ENCODE measurements around the gene CHST8.
A peak's percentile ranks its signal among the peaks of the same experiment; 100 is the strongest.

The CHST8 gene

DNA sequence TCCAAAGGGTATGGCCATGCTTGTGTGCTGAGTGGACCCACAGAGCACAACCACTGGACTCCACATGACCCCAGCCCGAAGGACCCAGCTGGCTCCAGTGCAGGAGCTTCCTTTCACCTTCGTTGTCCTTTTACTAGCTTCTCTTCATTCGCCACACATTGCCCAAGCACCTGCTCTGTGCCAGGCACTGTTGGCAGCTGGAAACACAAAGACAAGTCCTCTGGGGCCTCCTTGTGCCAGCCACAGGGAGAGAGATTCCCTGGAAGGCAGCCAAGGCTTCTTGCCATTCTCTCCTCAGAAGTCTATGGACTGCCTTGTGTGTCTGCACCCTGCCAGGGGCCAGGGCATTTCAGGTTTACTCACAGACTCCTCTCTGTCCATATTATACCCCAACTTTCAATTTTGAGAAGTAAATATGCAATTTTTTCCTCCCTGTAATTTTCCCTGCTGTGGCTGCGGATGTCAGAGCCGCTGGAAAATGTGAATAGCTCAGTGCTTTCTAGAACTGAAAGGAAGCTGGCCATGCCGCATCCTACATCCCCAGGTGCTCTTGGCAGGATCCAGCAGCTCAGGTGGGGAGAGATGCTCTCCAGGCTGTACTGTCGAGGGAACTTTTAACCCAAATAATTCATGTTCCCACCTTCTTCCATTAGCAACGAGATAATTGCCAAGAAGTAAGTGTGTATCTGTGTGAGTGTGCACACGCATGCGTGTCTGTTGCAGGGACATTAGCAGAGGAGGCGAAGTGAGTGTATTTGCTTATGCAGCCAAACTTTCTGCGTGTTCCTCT is 57.2 kb downstream of the CHST8 start:
- TF ChIP-seq HDGF (IDR thresholded peaks at IDR 0.05; ENCODE audit: borderline replicate concordance) (no peak), ZNF384 (IDR thresholded peaks at IDR 0.05) (no peak), FOXM1 (IDR thresholded peaks at IDR 0.05; ENCODE audit: borderline replicate concordance) (no peak), BHLHE40 (IDR thresholded peaks at IDR 0.05; ENCODE audit: borderline replicate concordance) (no peak), L3MBTL2 (conservative IDR thresholded peaks at IDR 0.05) (no peak), ELF4 (IDR thresholded peaks at IDR 0.05) (no peak), LEF1 (IDR thresholded peaks at IDR 0.05; ENCODE audit: borderline replicate concordance) (no peak), SP1 (IDR thresholded peaks at IDR 0.05) (no peak), CTBP1 (IDR thresholded peaks at IDR 0.05; ENCODE audit: borderline replicate concordance) (no peak), SUZ12 (IDR thresholded peaks at IDR 0.05) (no peak), FOXA1 (IDR thresholded peaks at IDR 0.05) (no peak), NFRKB (IDR thresholded peaks at IDR 0.05) (no peak), ARNT (IDR thresholded peaks at IDR 0.05) (no peak), TARDBP (IDR thresholded peaks at IDR 0.05) (no peak), FOXK2 (IDR thresholded peaks at IDR 0.05) (no peak)
- TF ChIP-seq, protein P1, sequence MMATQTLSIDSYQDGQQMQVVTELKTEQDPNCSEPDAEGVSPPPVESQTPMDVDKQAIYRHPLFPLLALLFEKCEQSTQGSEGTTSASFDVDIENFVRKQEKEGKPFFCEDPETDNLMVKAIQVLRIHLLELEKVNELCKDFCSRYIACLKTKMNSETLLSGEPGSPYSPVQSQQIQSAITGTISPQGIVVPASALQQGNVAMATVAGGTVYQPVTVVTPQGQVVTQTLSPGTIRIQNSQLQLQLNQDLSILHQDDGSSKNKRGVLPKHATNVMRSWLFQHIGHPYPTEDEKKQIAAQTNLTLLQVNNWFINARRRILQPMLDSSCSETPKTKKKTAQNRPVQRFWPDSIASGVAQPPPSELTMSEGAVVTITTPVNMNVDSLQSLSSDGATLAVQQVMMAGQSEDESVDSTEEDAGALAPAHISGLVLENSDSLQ (IDR thresholded peaks at IDR 0.05) = no peak
- no peak for DNase-seq (ENCODE audit: extremely low spot score)
- CTCF ChIA-PET = no interaction called here
- POLR2A ChIA-PET = interaction anchor here (0.6 kb wide), 1 partner anchor 13 kb away, joined by 3 read pairs; no protein-coding TSS in a partner anchor

DNA sequence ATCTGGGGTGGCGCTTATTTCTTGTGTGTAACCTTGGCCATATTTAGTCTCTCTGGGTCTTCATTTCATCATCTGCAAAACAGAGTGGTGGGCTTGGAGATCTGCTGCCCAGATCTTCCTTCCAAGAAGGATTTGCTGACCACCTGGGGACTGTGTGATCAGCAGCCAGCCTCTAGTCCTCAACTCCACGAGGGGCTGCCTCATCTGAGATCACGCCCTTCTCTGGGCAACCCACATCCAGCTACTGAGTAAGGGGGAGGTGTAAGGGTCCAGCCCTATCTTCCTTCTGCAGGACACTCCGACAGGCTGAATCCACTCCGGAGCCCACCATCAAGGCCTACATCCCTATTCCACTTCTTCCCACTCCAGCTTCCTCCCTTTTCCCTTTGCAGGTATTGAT is 57.9 kb downstream of the CHST8 start:
- TF ChIP-seq BHLHE40 (IDR thresholded peaks at IDR 0.05; ENCODE audit: borderline replicate concordance) (no peak), FOXA1 (IDR thresholded peaks at IDR 0.05) (no peak), FOXM1 (IDR thresholded peaks at IDR 0.05; ENCODE audit: borderline replicate concordance) (no peak), ZNF384 (IDR thresholded peaks at IDR 0.05) (no peak), HDGF (IDR thresholded peaks at IDR 0.05; ENCODE audit: borderline replicate concordance) (no peak), ARNT (IDR thresholded peaks at IDR 0.05) (no peak), ELF4 (IDR thresholded peaks at IDR 0.05) (no peak), CTBP1 (IDR thresholded peaks at IDR 0.05; ENCODE audit: borderline replicate concordance) (no peak), NFRKB (IDR thresholded peaks at IDR 0.05) (no peak), SUZ12 (IDR thresholded peaks at IDR 0.05) (no peak), L3MBTL2 (conservative IDR thresholded peaks at IDR 0.05) (no peak), LEF1 (IDR thresholded peaks at IDR 0.05; ENCODE audit: borderline replicate concordance) (no peak), FOXK2 (IDR thresholded peaks at IDR 0.05) (no peak)
- DNase-seq (ENCODE audit: extremely low spot score) = no peak
- ChIA-PET POLR2A (no interaction called here), CTCF (no interaction called here)

DNA sequence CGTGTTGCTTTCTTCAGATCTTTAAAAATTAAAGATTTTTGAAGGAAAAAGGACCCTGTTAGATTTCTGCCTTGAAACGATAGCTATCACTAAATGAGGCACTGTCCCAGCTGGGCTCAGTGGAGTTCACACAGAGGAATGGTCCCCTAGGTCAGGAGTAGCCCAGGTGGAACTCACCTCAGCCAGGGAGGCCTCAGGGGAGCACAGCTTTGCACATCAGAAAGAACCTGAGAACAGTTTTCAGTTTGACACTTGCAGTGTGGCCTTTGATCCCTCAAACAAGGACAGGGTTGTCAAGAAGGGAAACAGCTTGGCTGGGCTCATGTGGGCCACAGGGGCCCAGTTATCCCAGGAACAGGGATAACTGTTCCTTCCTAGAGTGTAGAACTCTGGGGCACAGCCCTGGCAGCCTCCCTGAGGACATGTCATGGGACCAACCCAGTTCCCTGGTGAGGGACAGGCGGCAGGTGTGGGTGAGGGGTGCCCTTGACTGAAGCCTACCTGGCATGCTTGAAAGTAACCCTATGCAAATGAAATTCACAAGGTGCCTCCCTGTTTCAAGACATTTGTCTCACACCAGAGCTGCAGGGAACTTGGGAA is 59.4 kb downstream of the CHST8 start:
- DNase-seq (ENCODE audit: extremely low spot score) = no peak
- POLR2A ChIA-PET = no interaction called here
- CTCF ChIA-PET = interaction anchor here (1.0 kb wide), 1 partner anchor 88 kb away, joined by 4 read pairs; no protein-coding TSS in a partner anchor
- no peak for TF ChIP-seq TARDBP (IDR thresholded peaks at IDR 0.05)
- no peak for TF ChIP-seq ARNT (IDR thresholded peaks at IDR 0.05)

DNA sequence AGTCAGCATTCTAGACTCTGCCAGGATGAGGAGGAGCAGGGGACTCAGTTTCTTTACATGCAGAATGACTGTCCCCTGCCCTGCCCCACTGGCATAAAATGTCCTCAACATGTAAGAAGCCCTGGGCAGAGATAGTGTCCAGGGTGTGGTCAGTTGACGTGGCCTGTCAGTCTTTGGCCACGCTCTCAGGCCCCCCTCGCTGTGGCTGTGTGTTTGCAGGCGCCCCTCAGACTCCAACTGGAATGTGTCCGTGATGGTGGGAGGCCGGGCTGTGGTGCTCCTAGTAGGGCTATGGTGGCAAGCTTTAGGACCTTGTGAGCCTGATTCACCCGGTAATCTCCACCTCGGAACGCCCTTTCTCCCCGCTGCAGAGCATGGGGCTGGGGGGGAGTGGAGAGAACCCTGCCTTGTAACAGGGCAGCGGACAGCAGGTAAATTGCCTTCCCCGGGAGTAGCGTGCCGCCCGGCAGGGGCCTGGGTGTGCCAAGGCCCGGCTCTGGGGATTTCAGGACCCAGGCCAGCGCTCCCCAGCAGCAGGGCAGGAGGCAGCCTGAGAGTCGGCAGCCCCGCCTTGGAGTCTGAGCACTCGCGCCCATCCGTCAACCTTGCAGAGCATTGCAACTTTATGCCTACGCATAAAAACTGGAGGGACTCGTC is 62.3 kb downstream of the CHST8 start:
- POLR2A ChIA-PET = no interaction called here
- peak; percentile 67 for DNase-seq (ENCODE audit: extremely low spot score)
- no peak for TF ChIP-seq NFRKB (IDR thresholded peaks at IDR 0.05)
- TF ChIP-seq LEF1 (IDR thresholded peaks at IDR 0.05; ENCODE audit: borderline replicate concordance) = no peak
- no peak for TF ChIP-seq SUZ12 (IDR thresholded peaks at IDR 0.05)
- no peak for TF ChIP-seq TARDBP (IDR thresholded peaks at IDR 0.05)
- no peak for TF ChIP-seq ARNT (IDR thresholded peaks at IDR 0.05)
- TF ChIP-seq, protein P1 (IDR thresholded peaks at IDR 0.05) = no peak
- TF ChIP-seq FOXM1 (IDR thresholded peaks at IDR 0.05; ENCODE audit: borderline replicate concordance) = no peak
- no peak for TF ChIP-seq FOXK2 (IDR thresholded peaks at IDR 0.05)
- TF ChIP-seq CTBP1 (IDR thresholded peaks at IDR 0.05; ENCODE audit: borderline replicate concordance) = no peak
- TF ChIP-seq ELF4 (IDR thresholded peaks at IDR 0.05) = no peak
- no peak for TF ChIP-seq FOXA1 (IDR thresholded peaks at IDR 0.05)
- no peak for TF ChIP-seq L3MBTL2 (conservative IDR thresholded peaks at IDR 0.05)
- no peak for TF ChIP-seq SP1 (IDR thresholded peaks at IDR 0.05)
- no peak for TF ChIP-seq BHLHE40 (IDR thresholded peaks at IDR 0.05; ENCODE audit: borderline replicate concordance)
- TF ChIP-seq HDGF (IDR thresholded peaks at IDR 0.05; ENCODE audit: borderline replicate concordance) = no peak
- TF ChIP-seq ZNF384 (IDR thresholded peaks at IDR 0.05) = no peak
- CTCF ChIA-PET = no interaction called here

DNA sequence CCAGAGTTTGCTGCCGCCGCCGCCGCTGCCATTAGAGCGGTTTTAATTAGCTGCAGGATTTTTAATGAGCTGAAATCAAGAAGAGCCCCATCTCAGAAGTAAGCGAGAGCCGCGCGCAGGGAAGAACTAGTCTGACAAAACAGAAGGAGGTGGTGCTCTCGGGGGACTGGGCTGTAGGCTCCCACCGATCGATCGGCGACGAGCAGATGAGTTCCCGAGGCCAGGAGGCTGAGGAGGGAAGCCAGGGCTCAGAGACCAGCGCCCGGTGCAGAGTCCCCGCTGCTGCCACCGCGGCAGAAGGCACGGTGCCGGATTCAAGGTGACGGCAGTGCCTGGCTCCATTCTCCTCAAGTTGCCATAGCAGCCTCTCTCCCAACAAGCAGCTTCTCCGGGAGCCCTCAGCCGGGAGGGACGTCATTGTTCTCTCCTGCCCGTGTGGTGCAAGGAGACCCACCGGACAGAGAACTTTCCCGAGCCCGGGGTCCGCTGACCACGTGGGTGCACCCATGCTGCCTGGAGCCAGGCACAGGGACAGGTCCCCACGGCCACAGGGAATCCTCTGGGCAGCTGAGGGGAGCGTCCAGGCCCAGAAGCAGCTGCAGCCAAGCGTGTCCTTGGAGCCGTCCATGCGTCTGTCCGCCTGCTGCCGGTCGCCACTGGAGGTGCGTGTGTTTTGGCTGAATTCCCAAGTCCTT is 62.9 kb downstream of the CHST8 start:
- ChIA-PET CTCF (no interaction called here), POLR2A (no interaction called here)
- no peak for TF ChIP-seq ARNT (IDR thresholded peaks at IDR 0.05)
- no peak for TF ChIP-seq FOXK2 (IDR thresholded peaks at IDR 0.05)
- no peak for DNase-seq (ENCODE audit: extremely low spot score)

DNA sequence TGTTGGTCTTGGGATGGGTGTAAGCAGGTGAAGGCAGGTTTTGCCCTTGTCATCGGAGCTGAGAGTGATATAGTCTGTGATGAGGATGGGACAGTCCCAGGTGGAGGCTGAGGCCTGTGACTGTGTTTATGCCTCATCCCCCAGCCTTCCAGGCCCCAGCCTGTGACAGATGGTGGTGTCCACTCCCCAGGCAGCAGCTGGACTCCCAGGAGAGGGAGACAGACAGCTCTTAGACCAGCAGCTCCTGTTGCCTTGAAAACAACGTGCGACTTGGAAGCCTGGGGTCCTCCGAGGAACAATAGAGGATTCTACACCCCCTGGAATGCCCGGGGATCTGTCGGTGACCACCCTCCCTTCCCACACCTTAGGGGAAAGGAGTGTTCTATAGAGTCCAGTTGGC is 63.8 kb downstream of the CHST8 start:
- ChIA-PET POLR2A (no interaction called here), CTCF (no interaction called here)
- TF ChIP-seq SP1 (IDR thresholded peaks at IDR 0.05) = no peak
- no peak for TF ChIP-seq L3MBTL2 (conservative IDR thresholded peaks at IDR 0.05)
- no peak for TF ChIP-seq NFRKB (IDR thresholded peaks at IDR 0.05)
- TF ChIP-seq SUZ12 (IDR thresholded peaks at IDR 0.05) = no peak
- TF ChIP-seq TARDBP (IDR thresholded peaks at IDR 0.05) = no peak
- TF ChIP-seq FOXA1 (IDR thresholded peaks at IDR 0.05) = no peak
- TF ChIP-seq CTBP1 (IDR thresholded peaks at IDR 0.05; ENCODE audit: borderline replicate concordance) = no peak
- no peak for TF ChIP-seq LEF1 (IDR thresholded peaks at IDR 0.05; ENCODE audit: borderline replicate concordance)
- no peak for TF ChIP-seq BHLHE40 (IDR thresholded peaks at IDR 0.05; ENCODE audit: borderline replicate concordance)
- no peak for TF ChIP-seq HDGF (IDR thresholded peaks at IDR 0.05; ENCODE audit: borderline replicate concordance)
- no peak for TF ChIP-seq ZNF384 (IDR thresholded peaks at IDR 0.05)
- TF ChIP-seq ARNT (IDR thresholded peaks at IDR 0.05) = no peak
- no peak for TF ChIP-seq ELF4 (IDR thresholded peaks at IDR 0.05)
- TF ChIP-seq FOXM1 (IDR thresholded peaks at IDR 0.05; ENCODE audit: borderline replicate concordance) = no peak
- TF ChIP-seq, protein P1 (IDR thresholded peaks at IDR 0.05) = no peak
- TF ChIP-seq FOXK2 (IDR thresholded peaks at IDR 0.05) = no peak
- no peak for DNase-seq (ENCODE audit: extremely low spot score)
